Spleen (tissue), 11 donors: Measurements from ENCODE around the gene CFAP43. TPM values are rescaled to one million over a fixed set of nuclear protein-coding genes. Genes with fewer than 3 reads are reported as not detected.
"Not testable (repeated sequence)": the region's sequence is repeated elsewhere in the genome, so short reads cannot be mapped to it uniquely, and the experiment has no call there.

Source experiments
- DNase-seq: peaks from one replicate; pipeline ENCODE4 v3.0.0-alpha.2; 2020
- H3K27ac ChIP-seq, 8 donors: fragments of 200-600 bp; sonication (generic) in 7 of 8; 1 replicate in 4 of 8; 2 replicates in 4 of 8; pipeline versions ENCODE4 v1.5.0 to v1.8.0; 2016 to 2021; ENCODE audit warnings: inconsistent platforms in 4 of 8, mild to moderate bottlenecking in 4 of 8, moderate library complexity in 1 of 8
- H3K27me3 ChIP-seq, 7 donors: fragments of 200-600 bp; sonication (generic) in 6 of 7; replicated peaks in 1 of 7; 1 replicate in 4 of 7; 2 replicates in 3 of 7; pipeline versions ENCODE4 v1.5.0 to v1.8.0; 2016 to 2021; ENCODE audit warnings: inconsistent platforms in 3 of 7, mild to moderate bottlenecking in 1 of 7
- H3K36me3 ChIP-seq, 6 donors: fragments of 200-600 bp; sonication (generic) in 5 of 6; 1 replicate in 4 of 6; 2 replicates in 2 of 6; pipeline versions ENCODE4 v1.5.0 to v1.8.0; 2016 to 2021; ENCODE audit warnings: inconsistent platforms in 2 of 6
- H3K4me1 ChIP-seq, 6 donors: fragments of 200-600 bp; sonication (generic) in 5 of 6; 1 replicate in 3 of 6; 2 replicates in 3 of 6; pipeline versions ENCODE4 v1.5.0 to v1.8.0; 2016 to 2021; ENCODE audit warnings: inconsistent platforms in 3 of 6
- H3K4me3 ChIP-seq, 8 donors: fragments of 200-600 bp; sonication (generic) in 7 of 8; 1 replicate in 4 of 8; 2 replicates in 4 of 8; pipeline versions ENCODE4 v1.5.0 to v1.8.0; 2016 to 2021; ENCODE audit warnings: inconsistent platforms in 4 of 8, mild to moderate bottlenecking in 4 of 8, moderate library complexity in 2 of 8
- H3K9me3 ChIP-seq, 8 donors: fragments of 200-600 bp; sonication (generic) in 7 of 8; 1 replicate in 4 of 8; 2 replicates in 4 of 8; pipeline versions ENCODE4 v1.5.0 to v1.8.0; 2016 to 2021; ENCODE audit warnings: inconsistent platforms in 4 of 8
- CTCF ChIP-seq, 11 experiments: fragments of 200-600 bp in 7 of 11; fragments of 450-650 bp in 4 of 11; sonication (generic) in 4 of 11; IDR thresholded peaks in 8 of 11; conservative IDR thresholded peaks in 3 of 11; 1 replicate in 7 of 11; 2 replicates in 4 of 11; pipeline versions ENCODE4 v1.4.0 to v1.8.0; 2016 to 2021; ENCODE audit warnings: antibody characterized with exemption in 11 of 11, inconsistent platforms in 4 of 11, mild to moderate bottlenecking in 1 of 11
- POLR2A ChIP-seq, 3 donors: fragments of 450-650 bp; IDR thresholded peaks; one replicate each; pipeline ENCODE4 v1.5.1; 2017; ENCODE audit warnings: antibody characterized with exemption in 3 of 3, mild to moderate bottlenecking in 1 of 3
- POLR2AphosphoS5 ChIP-seq, 3 donors: sonication (generic); formaldehyde crosslinking; IDR thresholded peaks; one replicate each; pipeline ENCODE4 v1.5.1; 2017; ENCODE audit warnings: antibody characterized with exemption in 3 of 3
- WGBS, 5 donors: extraction: QIAGEN DNeasy Blood & Tissue Kit in 3 of 5; methylation state at CpG; one replicate each; pipeline versions ENCODE4 v1.1.5 to v1.1.7; 2013 to 2018; 5-methylcytosine and 5-hydroxymethylcytosine counted together
- intact Hi-C: fragments of 100-400 bp; cut with DNase I; formaldehyde crosslinking; loops from one replicate; pipeline ENCODE4 v1.15.0; 2023; ENCODE audit warnings: low total_unique reads
- polyA plus RNA-seq, 3 donors: library from polyadenylated mRNA; stranded (reverse); fragments of 200-250 nt; gene quantifications; one replicate each; pipeline ENCODE4 v1.2.1, GENCODE V29; 2013
- total RNA-seq, 7 donors: library from RNA; depleted of rRNA in 3 of 7; stranded (reverse); fragments of >200 nt in 3 of 7; fragmentation: NEBNext Ultra II Directional in 4 of 7; extraction: Animal tissue kit (Norgen Biotek cat#: 25700) in 4 of 7; gene quantifications; one replicate each; pipeline versions ENCODE4 v1.1.0 to v1.2.1, GENCODE V29; 2016 to 2021
- donor health status: healthy with polysubstance abuse.
- donor health status: DM: no; HTN: no; CAD: no; lungs with moderate emphysema.
- donor health status: DM: no; HTN: no; CAD: no.
- donor health status: Bipolar disorder and iron deficiency.
- donor health status: healthy.
- donor health status: DM: no; HTN: no; CAD: no.
- donor health status: DM: yes; HTN: yes; CAD: no.

CFAP43 gene
- total and polyA plus RNA-seq, 10 donors: 0.13 to 1.1 (median 0.25) TPM; not detected in 1

GRCh38 chr10:104252368-104252767, 20.2 kb upstream of the CFAP43 start:
- Histone ChIP-seq H3K36me3 (peaks cover 0 to 4% (median 0%) of the 10 kb centered on the region in 6 donors), H3K9me3 (no peaks in the 10 kb centered on the region), H3K4me3 (no peak overlapping the region), H3K4me1 (peaks cover 12 to 35% (median 29%) of the 10 kb centered on the region in 6 donors), H3K27me3 (no peaks in the 10 kb centered on the region), H3K27ac (no peak overlapping the region)
- DNase-seq: no peak
- no peak for TF ChIP-seq POLR2A (IDR thresholded peaks at IDR 0.05)
- TF ChIP-seq CTCF (IDR thresholded peaks at IDR 0.05 in 8 of 11, conservative IDR thresholded peaks at IDR 0.05 in 3 of 11): no peak
- no peak for TF ChIP-seq POLR2AphosphoS5 (IDR thresholded peaks at IDR 0.05)
- intact Hi-C loops: no loop called here

GRCh38 chr10:104251443-104251842, 19.3 kb upstream of the CFAP43 start:
- Histone ChIP-seq H3K36me3 (no peaks in the 10 kb centered on the region), H3K4me3 (no peak overlapping the region), H3K9me3 (peaks cover 0 to 5% (median 0%) of the 10 kb centered on the region in 8 donors), H3K27ac (no peak overlapping the region), H3K27me3 (no peaks in the 10 kb centered on the region), H3K4me1 (peaks cover 4 to 28% (median 20%) of the 10 kb centered on the region in 6 donors)
- DNase-seq: no peak
- TF ChIP-seq POLR2A (IDR thresholded peaks at IDR 0.05): no peak
- no peak for TF ChIP-seq POLR2AphosphoS5 (IDR thresholded peaks at IDR 0.05)
- 90 to 98% (median 94%) methylated on average over 6 of the region's 6 CpGs for WGBS, 5 donors
- intact Hi-C loops: no loop called here

- Histone ChIP-seq H3K27ac (no peak overlapping the region), H3K9me3 (peaks cover 0 to 5% (median 0%) of the 10 kb centered on the region in 8 donors), H3K4me3 (no peak overlapping the region), H3K4me1 (peaks cover 0 to 20% (median 11%) of the 10 kb centered on the region in 6 donors), H3K36me3 (no peaks in the 10 kb centered on the region), H3K27me3 (no peaks in the 10 kb centered on the region)
- DNase-seq: no peak
- TF ChIP-seq POLR2AphosphoS5 (IDR thresholded peaks at IDR 0.05) (no peak), POLR2A (IDR thresholded peaks at IDR 0.05) (no peak)
- intact Hi-C loops: no loop called here
- 24 to 38% (median 35%) methylated on average over 1 of the region's 1 CpG for WGBS, 5 donors
Observed at GRCh38 chr10:104250371-104250770, 18.2 kb upstream of the CFAP43 start.

DNA sequence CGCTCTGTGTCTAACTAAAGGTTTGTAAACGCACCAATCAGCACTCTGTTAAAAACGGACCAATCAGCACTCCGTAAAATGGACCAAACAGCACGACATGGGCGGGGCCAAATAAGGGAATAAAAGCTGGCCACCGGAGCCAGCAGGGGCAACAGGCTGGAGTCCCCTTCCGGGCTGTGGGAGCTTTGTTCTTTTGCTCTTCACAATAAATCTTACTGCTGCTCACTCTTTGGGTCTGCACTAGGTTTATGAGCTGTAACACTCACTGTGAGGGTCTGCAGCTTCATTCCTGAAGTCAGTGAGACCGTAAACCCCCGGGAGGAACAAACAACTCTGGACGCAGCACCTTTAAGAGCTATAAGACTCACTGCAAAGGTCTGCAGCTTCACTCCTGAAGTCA, 16.8 kb upstream of the CFAP43 start:
- H3K27me3 ChIP-seq, H3K27ac ChIP-seq, H3K4me3 ChIP-seq, DNase-seq, H3K36me3 ChIP-seq, H3K9me3 ChIP-seq, intact Hi-C loops: not testable (repeated sequence)
- H3K4me1 ChIP-seq: peaks cover 0 to 14% (median 6%) of the 10 kb centered on the region in 6 donors
- WGBS, 5 donors: 86 to 94% (median 91%) methylated on average over 10 to 11 of the region's 11 CpGs

DNA sequence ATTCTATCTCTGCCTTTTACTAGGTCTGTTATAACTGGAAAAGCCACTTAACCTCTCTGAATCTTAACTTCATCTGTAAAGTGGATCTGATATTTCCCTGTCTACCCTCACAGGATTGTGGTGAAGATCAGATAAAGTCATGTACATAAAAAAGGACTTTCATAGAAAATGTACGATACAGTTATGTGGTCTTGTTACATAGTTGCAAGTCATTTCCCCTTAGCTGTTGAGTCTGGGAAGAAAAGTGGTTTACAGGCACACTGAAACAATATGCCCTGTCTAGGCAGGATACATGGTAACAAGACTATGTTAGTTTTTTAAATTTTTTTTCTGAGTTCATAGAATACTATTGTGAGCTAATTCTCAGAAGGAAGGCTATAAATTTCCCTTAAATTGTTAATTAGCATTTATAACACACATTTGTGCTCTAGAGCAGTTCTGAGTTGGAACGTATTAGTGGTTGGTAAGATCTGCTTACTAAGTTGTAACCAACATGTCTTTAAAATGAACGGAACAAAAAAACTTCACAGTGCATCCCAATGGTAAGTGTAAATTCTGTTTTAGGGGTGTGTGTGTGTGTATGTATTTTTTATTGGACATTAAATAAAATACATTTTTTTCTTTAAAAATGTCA, 15.5 kb upstream of the CFAP43 start:
- no peak for DNase-seq
- WGBS, 5 donors: 33 to 46% (median 34%) methylated on average over 3 of the region's 3 CpGs
- H3K4me1 ChIP-seq: peaks cover 0 to 9% (median 0%) of the 10 kb centered on the region in 6 donors
- no peaks in the 10 kb centered on the region for H3K36me3 ChIP-seq
- TF ChIP-seq CTCF (IDR thresholded peaks at IDR 0.05 in 8 of 11, conservative IDR thresholded peaks at IDR 0.05 in 3 of 11) (no peak), POLR2A (IDR thresholded peaks at IDR 0.05) (no peak), POLR2AphosphoS5 (IDR thresholded peaks at IDR 0.05) (no peak)
- no peaks in the 10 kb centered on the region for H3K27me3 ChIP-seq
- intact Hi-C loops: no loop called here
- no peak overlapping the region for H3K4me3 ChIP-seq
- peaks cover 0 to 5% (median 0%) of the 10 kb centered on the region in 8 donors for H3K9me3 ChIP-seq
- peak overlapping the region in 4 of 8 donors; percentile 59 to 76 (median 66) for H3K27ac ChIP-seq
